ENCODE results near the gene LITAF.
"Not testable (repeated sequence)": the region's sequence is repeated elsewhere in the genome, so short reads cannot be mapped to it uniquely, and the experiment has no call there.

The LITAF gene

GRCh38 chr16:11515540-11516430 is 70.9 kb downstream of the LITAF start:
- DNase-seq (ENCODE audit: insufficient read length, low spot score) (no peak), FAIRE-seq (no peak)
- TF ChIP-seq, protein P1, sequence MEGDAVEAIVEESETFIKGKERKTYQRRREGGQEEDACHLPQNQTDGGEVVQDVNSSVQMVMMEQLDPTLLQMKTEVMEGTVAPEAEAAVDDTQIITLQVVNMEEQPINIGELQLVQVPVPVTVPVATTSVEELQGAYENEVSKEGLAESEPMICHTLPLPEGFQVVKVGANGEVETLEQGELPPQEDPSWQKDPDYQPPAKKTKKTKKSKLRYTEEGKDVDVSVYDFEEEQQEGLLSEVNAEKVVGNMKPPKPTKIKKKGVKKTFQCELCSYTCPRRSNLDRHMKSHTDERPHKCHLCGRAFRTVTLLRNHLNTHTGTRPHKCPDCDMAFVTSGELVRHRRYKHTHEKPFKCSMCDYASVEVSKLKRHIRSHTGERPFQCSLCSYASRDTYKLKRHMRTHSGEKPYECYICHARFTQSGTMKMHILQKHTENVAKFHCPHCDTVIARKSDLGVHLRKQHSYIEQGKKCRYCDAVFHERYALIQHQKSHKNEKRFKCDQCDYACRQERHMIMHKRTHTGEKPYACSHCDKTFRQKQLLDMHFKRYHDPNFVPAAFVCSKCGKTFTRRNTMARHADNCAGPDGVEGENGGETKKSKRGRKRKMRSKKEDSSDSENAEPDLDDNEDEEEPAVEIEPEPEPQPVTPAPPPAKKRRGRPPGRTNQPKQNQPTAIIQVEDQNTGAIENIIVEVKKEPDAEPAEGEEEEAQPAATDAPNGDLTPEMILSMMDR (IDR thresholded peaks at IDR 0.05; ENCODE audit: insufficient read depth, missing control alignments), result no peak

- FAIRE-seq (no peak), DNase-seq (ENCODE audit: insufficient read length, low spot score) (no peak)
- TF ChIP-seq, protein P1 (IDR thresholded peaks at IDR 0.05; ENCODE audit: insufficient read depth, missing control alignments), result no peak
Measured at GRCh38 chr16:11514283-11514682, 72.4 kb downstream of the LITAF start.

DNA sequence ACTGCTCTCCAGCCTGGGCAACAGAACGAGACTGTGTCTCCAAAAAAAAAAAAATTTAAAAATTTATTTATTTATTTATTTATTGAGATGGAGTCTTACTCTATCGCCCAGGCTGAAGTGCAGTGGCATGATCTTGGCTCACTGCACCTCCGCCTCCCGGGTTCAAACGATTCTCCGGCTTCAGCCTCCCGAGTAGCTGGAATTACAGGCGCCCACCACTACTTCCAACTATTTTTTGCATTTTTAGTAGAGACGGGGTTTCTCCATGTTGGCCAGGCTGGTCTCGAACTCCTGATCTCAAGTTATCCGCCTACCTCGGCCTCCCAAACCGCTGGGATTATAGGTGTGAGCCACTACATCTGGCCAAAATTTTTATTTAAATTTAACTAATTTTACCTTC is 73.4 kb downstream of the LITAF start:
- DNase-seq (ENCODE audit: insufficient read length, low spot score); FAIRE-seq: not testable (repeated sequence)

DNA sequence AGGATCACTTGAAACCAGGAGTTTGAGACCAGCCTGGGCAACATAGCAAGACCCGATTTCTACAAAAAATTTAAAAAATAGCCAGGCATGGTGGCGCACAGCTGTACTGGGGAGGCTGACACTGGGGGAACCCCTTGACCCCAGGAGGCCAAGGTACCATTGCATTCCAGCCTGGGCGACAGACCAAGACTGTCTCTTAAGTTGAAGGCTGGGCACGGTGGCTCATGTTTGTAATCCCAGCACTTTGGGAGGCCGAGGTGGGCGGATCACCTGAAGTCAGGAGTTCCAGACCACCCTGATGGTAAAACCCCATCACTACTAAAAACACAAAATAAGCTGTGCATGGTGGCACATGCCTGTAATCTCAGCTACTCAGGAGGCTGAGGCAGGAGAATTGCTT is 74.9 kb downstream of the LITAF start:
- no peak for FAIRE-seq
- DNase-seq (ENCODE audit: insufficient read length, low spot score), result no peak
- TF ChIP-seq, protein P1 (IDR thresholded peaks at IDR 0.05; ENCODE audit: insufficient read depth, missing control alignments), result no peak

- FAIRE-seq (no peak), DNase-seq (ENCODE audit: insufficient read length, low spot score) (no peak)
- TF ChIP-seq, protein P1 (IDR thresholded peaks at IDR 0.05; ENCODE audit: insufficient read depth, missing control alignments), result no peak
Measured at GRCh38 chr16:11511328-11511727, 75.4 kb downstream of the LITAF start.

GRCh38 chr16:11510178-11510973 is 76.3 kb downstream of the LITAF start:
- TF ChIP-seq, protein P1 (IDR thresholded peaks at IDR 0.05; ENCODE audit: insufficient read depth, missing control alignments), result no peak
- FAIRE-seq (no peak), DNase-seq (ENCODE audit: insufficient read length, low spot score) (no peak)

- DNase-seq (ENCODE audit: insufficient read length, low spot score), result no peak
- FAIRE-seq, result no peak
- TF ChIP-seq, protein P1 (IDR thresholded peaks at IDR 0.05; ENCODE audit: insufficient read depth, missing control alignments), result no peak
Measured at GRCh38 chr16:11507991-11508390, 78.7 kb downstream of the LITAF start.
